Amniotic stem cell (primary cell): ENCODE measurements around the gene SPOCD1.

Experiments used
- DNase-seq: peaks from one replicate; lab custom pipeline; 2025; lab: John Stamatoyannopoulos, UW

SPOCD1 gene

GRCh38 chr1:31771891-31772668, 43.7 kb downstream of the SPOCD1 start:
- DNase-seq = no peak

GRCh38 chr1:31769720-31770390, 46.0 kb downstream of the SPOCD1 start:
- no peak for DNase-seq

DNA sequence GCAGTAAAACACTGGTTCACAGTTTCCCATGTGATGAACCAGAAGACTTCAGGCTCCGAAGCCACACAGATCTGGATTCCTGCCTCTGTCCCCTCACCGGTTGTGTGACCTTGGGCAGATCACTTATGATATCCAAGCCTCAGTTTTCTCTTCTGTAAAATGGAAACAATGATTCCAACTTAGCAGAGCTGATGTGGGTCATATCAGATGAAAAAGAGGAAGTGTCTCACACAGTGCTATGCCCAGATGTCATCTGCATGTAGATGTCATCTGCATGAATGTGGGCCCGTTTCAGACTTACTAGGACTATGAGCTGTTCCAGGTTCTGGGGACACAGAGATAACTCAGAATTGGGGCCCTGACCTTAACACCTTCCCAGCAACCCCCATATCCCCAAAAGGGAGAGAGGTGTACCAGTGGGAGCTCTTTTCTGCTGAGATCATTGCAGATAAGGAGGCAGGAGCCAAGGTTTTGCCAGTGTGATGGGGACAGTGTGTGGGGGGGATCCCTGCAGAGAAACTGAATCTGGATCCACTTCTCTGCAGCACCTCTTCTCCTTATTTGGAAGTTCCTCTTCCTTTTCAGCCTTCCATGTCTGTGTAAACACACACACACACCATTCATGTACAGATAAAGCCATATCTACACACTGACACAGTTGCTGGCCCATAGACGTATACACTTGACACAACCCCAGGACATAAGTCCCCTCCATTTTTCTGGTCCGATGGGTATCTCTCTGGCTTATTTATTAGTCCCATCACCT, 46.7 kb downstream of the SPOCD1 start:
- no peak for DNase-seq

- no peak for DNase-seq
Observed at GRCh38 chr1:31768407-31768907, 47.4 kb downstream of the SPOCD1 start.

- DNase-seq = no peak
Observed at GRCh38 chr1:31767225-31767624, 48.6 kb downstream of the SPOCD1 start.

GRCh38 chr1:31765516-31765915, 50.3 kb downstream of the SPOCD1 start:
- DNase-seq = no peak

GRCh38 chr1:31765041-31765467, 50.8 kb downstream of the SPOCD1 start:
- no peak for DNase-seq

GRCh38 chr1:31764312-31765040, 51.3 kb downstream of the SPOCD1 start, which contains the start of gene ADGRB2:
TSS of gene ADGRB2 (minus strand) at chr1:31764340. CDS start at chr1:31757221, 7,119 bp downstream.
- no peak for DNase-seq

GRCh38 chr1:31763671-31764311, 52.0 kb downstream of the SPOCD1 start:
- DNase-seq = no peak

DNA sequence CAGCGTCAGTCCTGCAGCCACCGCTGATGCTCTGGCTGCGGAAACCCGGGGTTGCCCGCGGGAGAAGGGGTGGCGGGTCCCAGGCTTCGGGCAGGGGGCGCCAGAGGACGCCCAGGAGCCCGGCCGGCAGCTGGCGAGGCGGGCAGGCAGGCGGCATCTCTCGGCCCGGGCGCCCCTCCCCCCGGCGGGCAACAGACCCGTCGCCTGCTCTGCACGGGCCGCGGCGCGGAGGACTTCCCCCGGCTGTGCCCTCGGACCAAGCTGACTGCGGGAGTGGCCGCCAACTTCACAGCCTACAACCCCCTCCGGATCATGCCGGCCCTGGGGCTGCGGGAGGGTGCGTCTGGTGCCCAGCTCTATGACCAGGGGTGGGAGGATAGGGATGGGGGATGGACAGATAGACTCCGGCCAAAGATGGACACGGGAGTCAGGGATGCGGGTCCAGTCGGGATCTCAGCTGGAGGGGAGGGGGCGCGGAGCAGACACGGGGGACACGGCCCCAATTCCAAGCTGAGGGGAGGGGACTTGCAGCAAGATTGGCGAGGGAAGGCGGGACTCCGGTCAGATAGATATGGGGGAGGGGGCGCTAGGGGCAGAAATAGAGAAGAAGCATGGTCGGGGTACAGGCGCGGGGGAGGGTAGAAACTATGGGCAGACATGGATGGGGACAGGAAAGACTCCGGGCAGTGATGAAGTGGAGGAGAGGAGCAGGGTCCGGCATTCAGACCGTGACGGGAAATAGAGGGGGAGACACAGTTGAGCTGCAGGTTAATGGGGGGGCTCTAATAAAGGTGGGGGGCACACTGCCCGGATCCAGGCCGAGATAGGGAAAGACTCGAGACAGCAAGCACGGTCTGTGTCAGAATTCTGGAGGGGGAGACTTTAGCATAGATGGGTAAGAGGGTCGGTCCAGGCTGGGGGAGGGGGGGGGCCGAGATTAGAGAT, 52.8 kb downstream of the SPOCD1 start:
- DNase-seq = peak; percentile 39

GRCh38 chr1:31762323-31762722, 53.5 kb downstream of the SPOCD1 start:
- no peak for DNase-seq

GRCh38 chr1:31761883-31762282, 53.9 kb downstream of the SPOCD1 start:
- no peak for DNase-seq

DNA sequence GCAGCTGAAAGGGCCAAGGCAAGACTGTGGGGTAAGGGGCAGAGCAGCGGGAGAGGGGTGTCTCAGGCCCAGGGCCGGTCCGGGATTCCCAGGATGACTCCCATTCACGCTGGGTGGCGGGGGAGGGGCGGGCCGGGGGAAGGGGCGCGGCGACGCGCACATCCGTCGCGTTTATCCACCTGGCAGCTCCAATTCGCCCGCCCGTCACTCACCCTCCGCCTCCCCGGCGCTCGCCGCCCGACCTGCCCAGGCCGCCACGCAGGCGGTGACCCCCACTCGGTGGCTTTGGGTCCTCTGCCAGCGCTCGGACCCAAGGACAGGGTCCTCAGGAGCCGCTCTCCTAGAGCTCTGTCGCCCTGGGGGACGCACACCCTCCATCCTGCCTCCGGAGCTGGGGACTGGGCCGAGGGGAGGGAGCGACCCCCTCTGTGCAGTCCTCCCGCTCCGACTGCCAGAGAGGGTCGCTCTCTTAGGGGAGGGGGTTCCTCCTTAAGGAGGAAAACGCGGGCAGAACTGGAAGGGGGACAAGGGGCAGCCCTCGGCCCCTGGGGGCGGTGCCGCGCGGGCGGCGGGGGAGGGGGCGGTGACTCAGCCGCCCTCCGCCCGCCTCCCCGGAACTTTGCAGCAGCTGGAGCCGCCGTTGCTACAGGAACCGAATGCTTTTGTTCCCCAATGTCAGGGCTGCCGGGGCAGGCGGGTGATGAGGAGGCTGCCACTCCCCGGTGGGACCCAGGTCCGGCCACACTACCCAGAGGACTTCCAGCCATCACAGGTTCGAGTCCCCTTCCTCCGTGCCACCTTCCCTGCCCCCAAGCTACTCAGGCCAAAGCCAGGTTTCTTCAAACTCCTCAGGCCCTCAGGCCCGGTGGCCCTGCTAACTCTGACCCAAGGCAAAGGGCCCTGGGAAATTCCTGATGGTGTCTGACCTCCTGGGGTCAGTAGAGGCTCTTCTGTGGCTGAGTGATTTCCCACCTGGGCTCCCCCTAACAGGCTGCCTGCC, 55.1 kb downstream of the SPOCD1 start:
- DNase-seq = no peak

DNA sequence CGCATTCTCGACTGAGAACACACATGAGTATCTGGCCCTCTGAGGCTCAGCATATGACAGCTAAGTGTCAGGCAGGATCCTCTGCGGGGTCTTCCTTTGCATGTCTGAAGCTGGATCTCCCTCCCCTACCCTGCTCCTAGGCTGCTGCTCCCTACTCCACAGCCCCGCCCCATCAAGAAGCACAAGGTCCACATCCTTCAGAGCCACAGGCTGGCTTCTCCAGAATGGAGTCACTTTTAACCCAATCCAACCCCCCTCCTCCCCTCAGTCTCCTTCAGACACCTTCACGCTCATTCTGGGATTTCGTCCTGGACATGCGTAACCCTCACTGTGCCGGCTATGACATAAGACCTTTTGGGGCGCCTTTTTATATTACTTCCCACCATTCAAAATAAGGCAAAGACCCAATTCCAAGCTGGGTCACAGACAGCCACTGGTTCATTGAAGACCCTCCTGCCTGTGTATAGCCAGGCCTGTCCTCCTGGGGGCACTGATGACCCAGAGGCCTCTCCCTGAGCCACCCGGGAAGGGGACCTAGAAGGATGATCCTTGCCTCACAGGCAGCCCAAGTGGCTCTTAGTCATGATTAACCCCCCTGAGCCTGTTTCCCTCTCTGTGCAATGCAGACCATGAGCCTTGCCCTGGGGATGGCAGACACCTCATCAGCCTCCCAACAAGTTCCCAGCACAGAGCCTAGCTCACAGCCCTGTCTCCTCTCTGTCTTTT, 56.4 kb downstream of the SPOCD1 start:
- DNase-seq = no peak

DNA sequence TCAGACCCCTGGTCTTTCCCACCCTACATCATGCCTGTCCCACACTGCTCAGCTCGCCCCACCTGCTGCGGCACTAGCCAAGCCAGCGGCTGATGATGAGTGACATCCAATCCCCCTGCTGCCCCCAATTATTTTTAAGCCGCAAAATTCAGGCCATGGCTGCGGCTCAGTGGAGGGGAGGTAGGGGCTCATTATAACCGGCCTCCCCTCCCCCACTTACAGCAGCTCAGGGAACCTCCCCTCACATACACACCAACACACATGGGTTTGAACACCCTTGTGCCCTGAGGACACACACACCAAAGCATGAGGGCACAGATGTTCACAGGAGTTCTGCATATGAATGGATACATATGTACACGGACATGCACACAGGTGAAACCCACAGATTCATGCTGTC, 57.0 kb downstream of the SPOCD1 start:
- no peak for DNase-seq

DNA sequence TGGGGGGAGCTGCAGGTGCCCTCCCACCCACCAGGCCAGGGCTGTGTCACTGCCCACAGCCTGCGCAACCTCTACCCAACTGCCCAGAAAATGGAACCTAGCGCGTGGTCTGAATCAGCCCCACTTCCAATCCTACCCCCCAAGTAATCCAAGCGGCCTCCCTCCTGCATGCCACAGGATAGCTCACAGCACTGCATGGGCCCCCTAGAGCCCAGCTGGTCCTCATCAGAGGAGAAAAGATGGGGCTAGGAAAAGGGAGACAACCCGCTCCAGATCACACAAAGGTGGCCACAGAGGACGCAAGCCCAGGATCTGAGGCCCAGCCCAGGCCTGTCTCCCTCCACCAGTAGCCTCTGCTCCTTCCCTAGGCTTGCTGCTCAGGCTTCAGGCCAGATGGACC, 57.8 kb downstream of the SPOCD1 start:
- no peak for DNase-seq

DNA sequence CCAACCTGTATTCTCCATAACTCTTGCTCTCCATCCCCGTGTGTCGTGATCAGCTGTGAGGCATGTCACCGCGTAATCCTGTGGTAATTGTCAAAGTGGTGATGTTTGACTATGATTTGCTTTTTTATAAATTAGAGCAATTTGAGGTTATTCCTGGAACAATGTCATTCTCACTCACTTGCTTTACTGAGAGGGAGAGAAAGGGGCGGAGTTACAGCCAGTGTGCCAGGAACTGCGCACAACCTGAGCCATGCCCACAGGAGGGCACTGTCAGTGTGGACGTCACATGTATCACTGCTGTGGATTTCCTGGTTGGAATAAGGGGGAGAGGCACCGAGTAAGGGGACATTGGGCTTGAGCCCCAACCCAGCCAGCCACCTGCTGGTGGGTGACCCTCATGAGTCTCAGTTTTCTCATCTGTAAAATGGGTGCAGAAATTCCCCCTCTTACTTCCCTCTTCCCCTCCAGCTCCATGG, 58.6 kb downstream of the SPOCD1 start:
- DNase-seq = no peak

DNA sequence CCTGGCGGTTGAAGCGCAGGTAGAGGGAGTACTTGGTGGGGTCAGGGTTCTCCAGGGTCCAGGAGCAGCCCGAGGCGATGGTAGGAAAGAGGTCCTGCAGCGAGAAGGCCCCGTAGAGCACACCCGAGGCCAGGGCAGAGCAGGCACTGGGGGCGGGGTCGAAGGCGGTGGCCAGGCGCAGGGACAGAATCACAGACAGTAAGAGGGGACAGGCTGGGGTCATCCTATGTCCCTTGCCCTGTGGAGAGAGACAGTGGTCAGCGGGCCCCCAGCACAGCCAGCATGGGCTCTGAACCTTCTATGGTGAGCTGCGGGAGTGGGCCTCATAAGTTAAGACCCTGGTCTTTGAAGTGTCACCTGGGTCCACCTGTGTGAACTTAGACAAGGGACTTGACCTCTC, 59.2 kb downstream of the SPOCD1 start:
- DNase-seq = no peak
